HepG2 (cell line): ENCODE results near the gene SLC6A4. TPM values are rescaled to one million over a fixed set of nuclear protein-coding genes. Genes with fewer than 3 reads are reported as not detected.

ENCODE experiments used
- ELK4 ChIP-seq: sonication (generic); formaldehyde crosslinking; IDR thresholded peaks from 2 replicates; pipeline ENCODE4 v1.9.0; 2021; ENCODE audit warnings: missing genetic modification reagents, borderline replicate concordance
- MXD4 ChIP-seq: IDR thresholded peaks from 2 replicates; pipeline ENCODE4 v1.6.1; 2016; ENCODE audit warnings: mild to moderate bottlenecking, missing biosample characterization, missing genetic modification reagents
- NFYC ChIP-seq: IDR thresholded peaks from 2 replicates; pipeline ENCODE4 v1.6.1; 2016; ENCODE audit warnings: missing genetic modification reagents, missing compliant biosample characterization
- PPARG ChIP-seq: conservative IDR thresholded peaks from 2 replicates; pipeline ENCODE4 v1.6.1; 2016; ENCODE audit warnings: missing biosample characterization, missing genetic modification reagents
- REXO4 ChIP-seq: sonication (generic); formaldehyde crosslinking; IDR thresholded peaks from 2 replicates; pipeline ENCODE4 v1.8.0; 2022; ENCODE audit warnings: missing genetic modification reagents, mild to moderate bottlenecking, borderline replicate concordance
- SIX4 ChIP-seq: sonication (generic); formaldehyde crosslinking; IDR thresholded peaks from 2 replicates; pipeline ENCODE4 v1.4.0; 2020; ENCODE audit warnings: missing genetic modification reagents
- SMAD1 ChIP-seq: sonication (generic); formaldehyde crosslinking; IDR thresholded peaks from 2 replicates; pipeline ENCODE4 v1.4.0; 2020; ENCODE audit warnings: missing genetic modification reagents, low read depth, mild to moderate bottlenecking, borderline replicate concordance
- SNAPC5 ChIP-seq: sonication (generic); formaldehyde crosslinking; IDR thresholded peaks from 2 replicates; pipeline ENCODE4 v1.8.1; 2023; ENCODE audit warnings: mild to moderate bottlenecking, missing genetic modification reagents, borderline replicate concordance
- SRSF4 ChIP-seq: fragments of 200-400 bp; formaldehyde crosslinking; IDR thresholded peaks from one replicate; pipeline ENCODE4 v1.6.1; 2018; ENCODE audit warnings: mild to moderate bottlenecking, low read depth, low read length, moderate library complexity; ENCODE audit not compliant: poor library complexity, severe bottlenecking
- TERF1 ChIP-seq: sonication (generic); formaldehyde crosslinking; IDR thresholded peaks from 2 replicates; pipeline ENCODE4 v1.8.0; 2022; ENCODE audit warnings: mild to moderate bottlenecking, missing genetic modification reagents, moderate library complexity
- TOPORS ChIP-seq: sonication (generic); formaldehyde crosslinking; IDR thresholded peaks from 2 replicates; pipeline ENCODE4 v1.8.0; 2023; ENCODE audit warnings: mild to moderate bottlenecking, missing genetic modification reagents
- ZBTB2 ChIP-seq: sonication (generic); formaldehyde crosslinking; IDR thresholded peaks from 2 replicates; pipeline ENCODE4 v1.8.0; 2022; ENCODE audit warnings: low read depth, missing genetic modification reagents
- ZBTB37 ChIP-seq: sonication (generic); formaldehyde crosslinking; IDR thresholded peaks from 2 replicates; pipeline ENCODE4 v1.4.0; 2020; ENCODE audit warnings: mild to moderate bottlenecking, missing genetic modification reagents
- ZBTB38 ChIP-seq: sonication (generic); formaldehyde crosslinking; IDR thresholded peaks from 2 replicates; pipeline ENCODE4 v1.5.1; 2020; ENCODE audit warnings: mild to moderate bottlenecking, missing genetic modification reagents
- ZFX ChIP-seq: sonication (generic); formaldehyde crosslinking; IDR thresholded peaks from 2 replicates; pipeline ENCODE4 v1.4.0; 2020; ENCODE audit warnings: mild to moderate bottlenecking, low read depth, missing genetic modification reagents, moderate library complexity
- ZMAT5 ChIP-seq: sonication (generic); formaldehyde crosslinking; IDR thresholded peaks from 2 replicates; pipeline ENCODE4 v1.5.0; 2020; ENCODE audit warnings: mild to moderate bottlenecking, low read depth, missing genetic modification reagents, borderline replicate concordance
- ZNF292 ChIP-seq: sonication (generic); formaldehyde crosslinking; IDR thresholded peaks from 2 replicates; pipeline ENCODE4 v1.8.1; 2022; ENCODE audit warnings: mild to moderate bottlenecking, low read depth, missing genetic modification reagents, borderline replicate concordance
- ZNF501 ChIP-seq: sonication (generic); formaldehyde crosslinking; IDR thresholded peaks from 2 replicates; pipeline ENCODE4 v1.5.1; 2020; ENCODE audit warnings: mild to moderate bottlenecking, moderate library complexity, missing genetic modification reagents
- ZNF510 ChIP-seq: sonication (generic); formaldehyde crosslinking; IDR thresholded peaks from 2 replicates; pipeline ENCODE4 v1.4.0; 2020; ENCODE audit warnings: low read depth, mild to moderate bottlenecking, missing genetic modification reagents
- ZNF562 ChIP-seq: sonication (generic); formaldehyde crosslinking; IDR thresholded peaks from 2 replicates; pipeline ENCODE4 v1.8.0; 2022; ENCODE audit warnings: missing genetic modification reagents, borderline replicate concordance
- ZNF580 ChIP-seq: IDR thresholded peaks from 2 replicates; pipeline ENCODE4 v1.6.1; 2016; ENCODE audit warnings: low read depth, borderline replicate concordance
- ZNF703 ChIP-seq: sonication (generic); formaldehyde crosslinking; IDR thresholded peaks from 2 replicates; pipeline ENCODE4 v1.5.1; 2020; ENCODE audit warnings: missing genetic modification reagents, mild to moderate bottlenecking, moderate library complexity, borderline replicate concordance
- ZNF839 ChIP-seq: sonication (generic); formaldehyde crosslinking; IDR thresholded peaks from 2 replicates; pipeline ENCODE4 v1.4.0; 2020; ENCODE audit warnings: missing genetic modification reagents, mild to moderate bottlenecking, borderline replicate concordance
- ZNF891 ChIP-seq: sonication (generic); formaldehyde crosslinking; IDR thresholded peaks from 2 replicates; pipeline ENCODE4 v1.5.0; 2020; ENCODE audit warnings: mild to moderate bottlenecking, missing genetic modification reagents
- ZSCAN12 ChIP-seq: sonication (generic); formaldehyde crosslinking; IDR thresholded peaks from 2 replicates; pipeline ENCODE4 v1.9.0; 2021; ENCODE audit warnings: mild to moderate bottlenecking, missing genetic modification reagents
- polyA plus RNA-seq, 8 experiments: library from polyadenylated mRNA; depleted of rRNA in 3 of 8; stranded (reverse) in 7 of 8; unstranded in 1 of 8; fragments of >200 nt; fragmentation: Illumina TruSeq in 4 of 8; extraction: Trizol in 4 of 8; gene quantifications; 2 replicates each; pipeline versions ENCODE4 v1.2.1 to v1.2.3, GENCODE V29; 2011 to 2016; ENCODE audit warnings: low read depth in 4 of 8, missing spikeins in 1 of 8, mixed read lengths in 1 of 8; ENCODE audit not compliant: insufficient read depth in 1 of 8
- total RNA-seq, 5 experiments: library from RNA; depleted of rRNA; stranded (reverse); fragments of >200 nt; fragmentation: Illumina TruSeq; extraction: Trizol; gene quantifications; 2 replicates each; pipeline ENCODE4 v1.2.3, GENCODE V29; 2016; ENCODE audit warnings: low read depth in 1 of 5

Gene SLC6A4
- total and polyA plus RNA-seq, 2 of the 13 experiments (the other 11 are each of a cell fraction or from before 2014, with no cell fraction given) = 7.6 to 20.3 TPM

GRCh38 chr17:30219833-30220232 lies 15.7 kb downstream of the SLC6A4 start (continued):
- TF ChIP-seq ZBTB37 (CRISPR knock-in tag) (no peak), SMAD1 (CRISPR knock-in tag) (no peak), TOPORS (CRISPR knock-in tag) (no peak), ZNF703 (CRISPR knock-in tag) (no peak), ZNF891 (CRISPR knock-in tag) (no peak), ZMAT5 (CRISPR knock-in tag) (no peak), ZFX (CRISPR knock-in tag) (0 out of 2 replicates have a peak, but pooled peaks have one; percentile 17), SNAPC5 (no peak), ZNF580 (no peak), SIX4 (CRISPR knock-in tag) (no peak), MXD4 (0 out of 2 replicates have a peak, but pooled peaks have one; percentile 36), NFYC (CRISPR knock-in tag) (no peak), REXO4 (CRISPR knock-in tag) (no peak), ZSCAN12 (CRISPR knock-in tag) (0 out of 2 replicates have a peak, but pooled peaks have one; percentile 11), ZBTB2 (CRISPR knock-in tag) (no peak), ZNF510 (no peak), ZNF292 (CRISPR knock-in tag) (no peak), ELK4 (CRISPR knock-in tag) (no peak), ZNF501 (CRISPR knock-in tag) (no peak), ZNF839 (no peak), PPARG (CRISPR knock-in tag) (peak; percentile 92), TERF1 (CRISPR knock-in tag) (no peak), ZBTB38 (CRISPR knock-in tag) (peak; percentile 32; the same call in 1 of the 2 replicates), ZNF562 (CRISPR knock-in tag) (no peak), SRSF4 (no peak)
